Tibial artery (tissue), 4 donors: ENCODE data around the gene CES3.

Experiments
- DNase-seq, 2 donors: peaks; one replicate each; pipeline ENCODE4 v3.0.0-alpha.2; 2019
- H3K27ac ChIP-seq, 2 donors: fragments of 200-600 bp; sonication (generic) in 1 of 2; 1 replicate in 1 of 2; 2 replicates in 1 of 2; pipeline ENCODE4 v1.5.1; 2018 to 2019; ENCODE audit warnings: mild to moderate bottlenecking in 1 of 2
- H3K27me3 ChIP-seq, 2 donors: fragments of 200-600 bp; sonication (generic) in 1 of 2; one replicate each; pipeline versions ENCODE4 v1.5.1 to v1.6.0; 2016 to 2019
- H3K36me3 ChIP-seq, 3 donors: fragments of 200-600 bp; sonication (generic) in 2 of 3; one replicate each; pipeline ENCODE4 v1.5.1; 2016 to 2019; ENCODE audit warnings: mild to moderate bottlenecking in 2 of 3
- H3K4me1 ChIP-seq, 4 donors: fragments of 200-600 bp; sonication (generic) in 2 of 4; 1 replicate in 3 of 4; 2 replicates in 1 of 4; pipeline ENCODE4 v1.5.1; 2016 to 2019
- H3K4me3 ChIP-seq, 2 donors: fragments of 200-600 bp; sonication (generic) in 1 of 2; 1 replicate in 1 of 2; 2 replicates in 1 of 2; pipeline ENCODE4 v1.5.1; 2018 to 2019; ENCODE audit warnings: mild to moderate bottlenecking in 2 of 2
- H3K9me3 ChIP-seq, 3 donors: fragments of 200-600 bp; sonication (generic) in 1 of 3; one replicate each; pipeline ENCODE4 v1.5.1; 2016 to 2019
- CTCF ChIP-seq, 2 experiments: fragments of 200-600 bp in 1 of 2; fragments of 450-650 bp in 1 of 2; IDR thresholded peaks; one replicate each; pipeline ENCODE4 v1.5.1; 2017 to 2019; ENCODE audit warnings: antibody characterized with exemption in 2 of 2, mild to moderate bottlenecking in 1 of 2, moderate library complexity in 1 of 2
- intact Hi-C: fragments of 100-400 bp; cut with DNase I; formaldehyde crosslinking; loops from one replicate; pipeline ENCODE4 v1.15.0; 2023; ENCODE audit warnings: low total_unique reads

Gene CES3

GRCh38 chr16:66927918-66928649 lies 33.0 kb upstream of the CES3 start:
- peak overlapping the region; percentile 97 for H3K27ac ChIP-seq
- H3K4me1 ChIP-seq, result peaks cover 0 to 54% (median 41%) of the 10 kb centered on the region in 4 donors
- no peak for DNase-seq
- no peaks in the 10 kb centered on the region for H3K27me3 ChIP-seq
- H3K9me3 ChIP-seq, result no peaks in the 10 kb centered on the region
- H3K36me3 ChIP-seq, result peaks cover 0 to 23% (median 6%) of the 10 kb centered on the region in 3 donors
- H3K4me3 ChIP-seq, result no peak overlapping the region
- intact Hi-C loops, result no loop called here
- no peak for TF ChIP-seq CTCF (IDR thresholded peaks at IDR 0.05)

- H3K4me3 ChIP-seq, result no peak overlapping the region
- H3K27me3 ChIP-seq, result no peaks in the 10 kb centered on the region
- DNase-seq, result no peak
- TF ChIP-seq CTCF (IDR thresholded peaks at IDR 0.05), result peak in 1 of 2 experiments; percentile 16
- H3K9me3 ChIP-seq, result no peaks in the 10 kb centered on the region
- peaks cover 0 to 23% (median 3%) of the 10 kb centered on the region in 3 donors for H3K36me3 ChIP-seq
- H3K4me1 ChIP-seq, result peaks cover 4 to 57% (median 43%) of the 10 kb centered on the region in 4 donors
- intact Hi-C loops, result no loop called here
- H3K27ac ChIP-seq, result peak overlapping the region; percentile 97
Measured at GRCh38 chr16:66928702-66929388, 32.2 kb upstream of the CES3 start.

- Histone ChIP-seq H3K9me3 (no peaks in the 10 kb centered on the region), H3K27ac (no peak overlapping the region), H3K4me3 (no peak overlapping the region), H3K27me3 (no peaks in the 10 kb centered on the region), H3K4me1 (peaks cover 4 to 51% (median 41%) of the 10 kb centered on the region in 4 donors), H3K36me3 (peaks cover 0 to 23% (median 0%) of the 10 kb centered on the region in 3 donors)
- no peak for DNase-seq
- TF ChIP-seq CTCF (IDR thresholded peaks at IDR 0.05), result no peak
- intact Hi-C loops, result no loop called here
Measured at GRCh38 chr16:66930189-66930588, 30.9 kb upstream of the CES3 start.

- DNase-seq, result no peak
- Histone ChIP-seq H3K4me1 (peaks cover 4 to 56% (median 43%) of the 10 kb centered on the region in 4 donors), H3K9me3 (no peaks in the 10 kb centered on the region), H3K27ac (no peak overlapping the region), H3K4me3 (no peak overlapping the region), H3K36me3 (peaks cover 0 to 23% (median 0%) of the 10 kb centered on the region in 3 donors), H3K27me3 (no peaks in the 10 kb centered on the region)
- TF ChIP-seq CTCF (IDR thresholded peaks at IDR 0.05), result no peak
- intact Hi-C loops, result no loop called here
Measured at GRCh38 chr16:66931665-66932064, 29.4 kb upstream of the CES3 start.

- DNase-seq, result no peak
- TF ChIP-seq CTCF (IDR thresholded peaks at IDR 0.05), result no peak
- Histone ChIP-seq H3K4me3 (no peak overlapping the region), H3K36me3 (peaks cover 0 to 25% (median 0%) of the 10 kb centered on the region in 3 donors), H3K27ac (no peak overlapping the region), H3K9me3 (no peaks in the 10 kb centered on the region), H3K4me1 (peaks cover 4 to 56% (median 39%) of the 10 kb centered on the region in 4 donors), H3K27me3 (no peaks in the 10 kb centered on the region)
- intact Hi-C loops, result no loop called here
Measured at GRCh38 chr16:66932076-66932475, 29.0 kb upstream of the CES3 start.
